Hematopoietic multipotent progenitor cell (in vitro differentiated cells): ENCODE results near the gene CACNA2D4. TPM values are rescaled to one million over a fixed set of nuclear protein-coding genes. Genes with fewer than 3 reads are reported as not detected.

ENCODE experiments used
- DNase-seq, 3 donors: peaks; one replicate each; pipeline ENCODE4 v3.0.0-alpha.2; 2011 to 2015; ENCODE audit warnings: low read depth in 2 of 3, low spot score in 2 of 3
- total RNA-seq: library from RNA; depleted of rRNA; stranded (reverse); fragments of >200 nt; gene quantifications from one replicate; pipeline ENCODE4 v1.2.3, GENCODE V29; 2012

The CACNA2D4 gene
- total RNA-seq, 1 donor: 9.4 TPM

- no peak for DNase-seq
Observed at GRCh38 chr12:1920436-1920835, 2.0 kb upstream of the CACNA2D4 start.

- no peak for DNase-seq
Observed at GRCh38 chr12:1919763-1920162, 1.3 kb upstream of the CACNA2D4 start.

DNA sequence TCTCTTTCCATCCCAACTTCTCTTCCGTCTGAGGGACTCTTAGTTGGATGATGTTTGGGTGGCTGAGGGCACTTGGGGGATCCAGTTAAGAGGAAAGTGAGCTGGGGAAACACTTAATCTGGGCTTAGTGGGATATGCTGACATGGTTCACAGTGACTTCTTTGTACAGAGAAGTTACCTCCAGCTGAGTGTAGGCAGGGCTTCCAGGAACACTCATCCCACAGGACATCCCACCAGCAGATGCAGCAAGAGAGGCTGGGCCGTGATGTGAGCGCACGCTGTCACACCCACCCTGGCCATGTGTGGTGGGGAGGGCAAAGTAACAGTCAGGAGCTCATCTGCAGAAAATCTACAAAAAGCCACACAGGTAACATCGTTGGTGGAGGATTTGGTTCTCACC lies 832 bp upstream of the CACNA2D4 start:
- no peak for DNase-seq

GRCh38 chr12:1918884-1919236 lies 408 bp upstream of the CACNA2D4 start:
- DNase-seq: no peak

GRCh38 chr12:1917172-1918070 lies 1.0 kb downstream of the CACNA2D4 start:
- DNase-seq: peak in 2 of 3 donors; percentile 79 to 82

- DNase-seq: no peak
Observed at GRCh38 chr12:1916371-1917171, 1.9 kb downstream of the CACNA2D4 start.

- peak in 2 of 3 donors; percentile 44 to 69 for DNase-seq
Observed at GRCh38 chr12:1915082-1915968, 3.1 kb downstream of the CACNA2D4 start.

DNA sequence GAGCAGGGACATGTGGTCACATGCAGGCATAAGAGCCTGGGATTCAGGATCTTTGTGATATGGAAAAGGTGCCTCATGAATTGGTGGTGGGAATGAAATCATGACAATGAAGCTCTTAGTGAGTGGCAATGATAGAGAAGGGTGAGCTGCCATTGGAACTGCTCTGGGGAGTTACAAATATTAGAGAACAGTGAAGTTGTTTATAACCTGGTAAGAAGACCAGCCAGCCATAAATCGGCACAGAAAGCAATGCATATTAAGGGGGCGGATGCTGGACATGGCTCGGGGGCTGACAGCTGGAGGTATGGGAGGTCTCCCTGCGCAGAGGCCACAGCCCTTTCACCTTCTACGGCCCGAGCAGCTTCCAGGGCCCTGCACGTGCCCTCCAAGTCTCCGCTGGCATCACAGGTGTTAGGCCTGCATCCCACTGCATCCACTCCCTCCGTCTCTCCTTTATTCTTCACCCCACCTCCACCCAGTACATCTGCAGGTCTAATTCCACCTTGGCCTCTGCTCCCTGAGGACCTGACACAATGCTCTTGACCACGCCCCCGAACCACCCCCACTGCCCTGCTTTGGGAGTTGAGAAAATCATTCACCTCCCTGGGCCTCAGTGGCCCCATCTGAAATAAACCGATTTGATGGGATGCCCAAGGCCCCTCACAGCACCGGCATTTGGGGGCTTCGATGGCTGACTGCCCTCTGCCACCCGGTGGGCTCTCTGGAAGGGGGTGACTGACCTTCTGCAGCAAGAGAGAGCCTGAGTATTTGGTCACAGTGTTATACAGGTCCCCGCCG lies 4.1 kb downstream of the CACNA2D4 start:
- DNase-seq: no peak

GRCh38 chr12:1913377-1914113 lies 4.9 kb downstream of the CACNA2D4 start:
- no peak for DNase-seq

DNA sequence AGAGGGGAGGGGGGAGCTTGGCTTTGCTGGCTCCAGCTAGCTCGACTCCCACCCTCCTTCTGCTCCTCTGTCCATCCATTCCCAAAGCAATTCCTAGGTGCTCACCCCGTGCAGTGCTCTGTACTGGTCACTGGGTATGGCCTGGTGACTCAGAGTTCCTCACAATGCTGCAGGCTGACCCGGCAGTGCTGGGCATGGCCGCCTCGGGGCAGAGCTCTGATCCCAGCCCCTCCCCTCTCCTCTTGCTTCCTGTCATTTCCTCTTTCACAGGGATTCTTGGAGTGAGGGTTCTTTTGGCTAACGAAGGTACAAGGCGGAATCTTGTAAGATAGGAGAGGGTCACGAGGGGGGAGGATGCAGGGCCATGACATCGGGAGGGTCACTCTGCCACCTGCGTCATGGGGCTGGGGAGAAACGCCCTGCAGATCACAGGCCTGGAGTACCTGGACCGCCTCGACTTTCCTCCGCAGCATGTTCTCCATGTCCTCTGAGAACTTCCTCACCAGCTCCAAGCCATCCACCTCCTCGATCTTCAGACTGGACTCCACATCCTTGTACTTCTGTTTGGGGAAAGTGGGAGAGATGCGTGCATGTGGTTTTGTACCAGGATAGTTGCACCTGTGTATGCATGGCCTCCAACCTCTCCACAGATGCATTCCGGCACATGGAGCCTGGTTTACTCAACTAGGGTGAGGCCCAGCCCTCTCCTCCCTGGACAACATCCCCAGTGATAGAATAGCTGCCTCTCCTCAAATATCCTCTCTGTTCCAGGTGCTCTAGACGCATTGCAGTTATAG lies 5.7 kb downstream of the CACNA2D4 start:
- no peak for DNase-seq

DNA sequence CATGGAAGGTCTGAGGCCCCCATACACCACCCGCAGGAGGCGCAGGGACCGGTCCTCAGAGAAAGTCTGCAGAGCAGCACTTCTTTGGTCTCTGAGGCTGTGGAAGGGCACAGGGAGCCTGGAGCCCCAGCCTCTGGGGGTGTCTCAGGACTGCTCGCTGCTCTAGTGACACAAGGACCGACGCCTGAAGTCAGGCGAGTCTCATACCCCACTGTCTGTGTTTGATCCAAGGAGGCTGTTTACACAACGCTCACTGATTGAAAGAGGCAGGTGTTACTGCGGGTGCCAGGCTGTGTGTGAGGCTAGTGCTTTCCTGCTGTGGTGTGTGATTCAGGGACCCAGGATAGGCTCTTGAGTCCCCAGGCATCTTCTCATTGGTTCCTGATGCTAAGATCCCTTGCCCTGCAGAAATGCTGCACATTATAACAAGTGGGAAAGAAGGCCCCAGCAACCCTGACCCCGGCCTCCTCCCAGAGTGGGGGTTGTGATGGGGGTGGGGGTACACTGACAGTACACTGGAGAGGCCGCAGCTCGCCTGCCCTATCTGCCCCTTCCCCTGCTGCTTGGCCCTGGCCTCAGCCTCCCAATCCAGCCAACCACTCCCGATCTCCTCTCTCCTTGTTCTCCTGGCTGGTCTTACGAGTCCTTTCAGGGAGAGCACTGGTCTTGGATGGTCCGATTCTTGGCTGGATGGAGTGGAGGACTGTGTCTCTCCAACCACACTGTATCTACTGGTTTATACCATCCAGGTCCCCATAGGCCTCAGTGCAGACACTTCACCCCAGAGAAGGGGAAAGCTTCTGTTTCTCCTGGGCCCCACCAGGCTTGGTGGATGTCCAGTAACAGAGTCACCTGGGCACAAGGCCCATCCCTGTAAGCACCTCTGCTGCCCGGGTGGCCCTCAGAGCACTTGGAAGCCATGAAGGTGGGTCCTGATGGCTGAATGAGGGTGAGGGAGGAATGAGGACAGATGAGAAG lies 6.6 kb downstream of the CACNA2D4 start:
- no peak for DNase-seq

DNA sequence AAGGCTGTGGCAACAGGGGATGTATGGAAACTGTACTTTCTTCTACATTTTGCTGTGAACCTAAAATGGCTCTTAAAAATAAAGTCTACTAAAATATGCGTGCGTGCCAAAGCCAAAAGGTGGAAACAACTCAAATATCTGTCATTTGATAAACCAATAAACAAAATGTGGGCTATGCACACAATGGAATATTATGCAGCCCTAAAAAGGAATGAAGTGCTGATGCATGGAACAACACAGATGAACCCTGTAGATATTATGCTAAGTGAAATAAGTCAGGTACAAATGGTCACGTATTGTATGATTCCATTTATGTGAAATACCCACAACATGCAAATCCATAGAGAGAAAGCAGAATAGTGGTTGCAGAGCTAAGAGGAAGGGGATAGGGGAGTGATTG lies 8.0 kb downstream of the CACNA2D4 start:
- DNase-seq: no peak

GRCh38 chr12:1908758-1909157 lies 9.7 kb downstream of the CACNA2D4 start:
- DNase-seq: no peak

DNA sequence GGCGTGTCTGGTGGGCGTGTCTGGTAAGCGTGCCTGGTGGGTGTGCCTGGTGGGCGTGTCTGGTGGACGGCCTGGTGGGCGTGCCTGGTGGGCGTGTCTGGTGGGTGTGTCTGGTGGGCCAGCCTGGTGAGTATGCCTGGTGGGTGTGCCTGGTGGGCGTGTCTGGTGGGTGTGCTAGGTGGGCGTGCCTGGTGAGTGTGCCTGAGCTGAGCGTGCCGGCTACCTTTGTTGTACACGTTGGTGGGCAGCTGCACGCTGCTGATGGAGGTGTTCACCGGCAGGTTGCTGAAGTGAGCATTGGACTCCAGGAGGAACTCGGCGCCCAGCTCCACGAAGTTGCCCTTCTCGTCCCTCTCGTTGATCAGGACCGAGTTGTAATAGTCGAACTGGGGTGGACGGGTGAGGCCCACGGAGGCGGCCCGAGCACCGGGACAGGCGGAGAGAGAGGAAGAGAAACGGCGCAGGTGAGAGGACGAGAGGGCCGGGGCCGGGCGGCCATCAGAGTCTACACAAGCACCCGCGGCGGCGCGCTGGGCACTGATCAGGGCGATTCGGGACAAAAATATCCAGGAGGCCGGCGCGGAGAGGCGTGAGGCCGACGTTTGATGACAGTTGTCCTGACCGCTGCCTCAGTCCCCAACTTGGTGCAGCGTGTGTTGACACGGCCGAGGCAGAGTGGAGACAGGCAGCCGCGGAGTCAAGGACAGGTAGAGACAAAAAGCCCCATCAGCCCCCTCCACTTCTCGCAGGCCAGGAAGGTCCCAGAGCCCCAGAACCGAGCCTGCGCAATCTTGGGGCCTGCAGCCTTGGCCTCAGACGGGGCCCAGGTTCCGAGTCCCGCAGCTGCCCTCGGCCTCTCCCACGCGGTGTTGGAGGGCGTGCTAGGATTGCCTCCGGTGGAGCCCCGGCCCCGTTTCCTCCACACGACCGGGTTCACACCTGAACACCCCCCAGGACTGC lies 10.5 kb downstream of the CACNA2D4 start:
- DNase-seq: peak in 2 of 3 donors; percentile 59

- DNase-seq: no peak
Observed at GRCh38 chr12:1906579-1906978, 11.9 kb downstream of the CACNA2D4 start.

GRCh38 chr12:1904875-1905274 lies 13.6 kb downstream of the CACNA2D4 start:
- DNase-seq: peak in 1 of 3 donors; percentile 9
